H1 (cell line): ENCODE results near the gene SERINC5.
A peak's percentile ranks its signal among the peaks of the same experiment; 100 is the strongest.

Experiments used
- BCL11A ChIP-seq, 2 experiments: IDR thresholded peaks; one replicate each; pipeline ENCODE4 v1.6.1; 2011; ENCODE audit warnings: low read depth in 2 of 2, low read length in 2 of 2, mild to moderate bottlenecking in 2 of 2
- CEBPB ChIP-seq: IDR thresholded peaks from 2 replicates; pipeline ENCODE4 v1.6.1; 2012; ENCODE audit warnings: low read depth, low read length
- CTCF ChIP-seq, 3 experiments: IDR thresholded peaks; 1 replicate in 2 of 3; 2 replicates in 1 of 3; pipeline versions ENCODE4 v1.5.1 to v1.6.1; 2011; ENCODE audit warnings: low read length in 3 of 3, mild to moderate bottlenecking in 3 of 3, inconsistent platforms in 2 of 3, low read depth in 1 of 3, moderate library complexity in 1 of 3; ENCODE audit not compliant: insufficient read depth in 1 of 3; ENCODE audit errors: control extremely low read depth in 1 of 3
- EP300 ChIP-seq, 2 experiments: IDR thresholded peaks; 1 replicate in 1 of 2; 2 replicates in 1 of 2; pipeline ENCODE4 v1.6.1; 2011 to 2012; ENCODE audit warnings: low read depth in 2 of 2, low read length in 2 of 2, mild to moderate bottlenecking in 2 of 2, borderline replicate concordance in 1 of 2, inconsistent platforms in 1 of 2, moderate library complexity in 1 of 2
- MAFK ChIP-seq: IDR thresholded peaks from 2 replicates; pipeline ENCODE4 v1.6.1; 2012; ENCODE audit warnings: low read depth, mild to moderate bottlenecking, improper control_type of control experiment, low read length
- POLR2A ChIP-seq, 2 experiments: IDR thresholded peaks; 1 replicate in 1 of 2; 2 replicates in 1 of 2; pipeline ENCODE4 v1.6.1; 2011; ENCODE audit warnings: low read depth in 2 of 2, low read length in 2 of 2, mild to moderate bottlenecking in 2 of 2; ENCODE audit errors: control extremely low read depth in 1 of 2
- POLR2AphosphoS5 ChIP-seq: IDR thresholded peaks from 2 replicates; pipeline ENCODE4 v1.6.1; 2011; ENCODE audit warnings: low read depth, low read length

GRCh38 chr5:80266566-80266965 is 10.7 kb upstream of the SERINC5 start:
- peak in 1 of 3 experiments; percentile 12; a peak in 1 of 4 replicates for TF ChIP-seq CTCF (IDR thresholded peaks at IDR 0.05; ENCODE audit: control extremely low read depth in 1 of 3, insufficient read depth in 1 of 3, low read depth in 1 of 3, low read length in 3 of 3)
- no peak for TF ChIP-seq MAFK
- TF ChIP-seq EP300 (IDR thresholded peaks at IDR 0.05; ENCODE audit: borderline replicate concordance in 1 of 2, low read depth in 2 of 2, low read length in 2 of 2), result no peak
- TF ChIP-seq POLR2AphosphoS5, result no peak
- no peak for TF ChIP-seq BCL11A (IDR thresholded peaks at IDR 0.05; ENCODE audit: low read depth in 2 of 2, low read length in 2 of 2)
- TF ChIP-seq POLR2A (IDR thresholded peaks at IDR 0.05; ENCODE audit: control extremely low read depth in 1 of 2, low read depth in 2 of 2, low read length in 2 of 2), result no peak
- TF ChIP-seq CEBPB, result no peak
